ENCODE results near the gene PSMG2.

The PSMG2 gene

GRCh38 chr18:12656605-12656937 lies 46.3 kb upstream of the PSMG2 start:
- peak; percentile 65; the same call in 1 of the 2 replicates for TF ChIP-seq CREB5 (CRISPR knock-in tag; IDR thresholded peaks at IDR 0.05; ENCODE audit: low read depth)
- no peak for TF ChIP-seq ZFP30 (CRISPR knock-in tag; IDR thresholded peaks at IDR 0.05)
- no peak for ATAC-seq

GRCh38 chr18:12656938-12657683 lies 45.7 kb upstream of the PSMG2 start:
- no peak for TF ChIP-seq PPARA (CRISPR knock-in tag; IDR thresholded peaks at IDR 0.05; ENCODE audit: borderline replicate concordance)
- TF ChIP-seq SNAI2 (CRISPR knock-in tag; IDR thresholded peaks at IDR 0.05), result no peak
- TF ChIP-seq PATZ1 (CRISPR knock-in tag; IDR thresholded peaks at IDR 0.05; ENCODE audit: borderline replicate concordance), result no peak
- TF ChIP-seq ZFP3 (CRISPR knock-in tag; IDR thresholded peaks at IDR 0.05), result no peak
- TF ChIP-seq TSHZ2 (CRISPR knock-in tag; IDR thresholded peaks at IDR 0.05), result no peak
- TF ChIP-seq BACH2 (CRISPR knock-in tag; IDR thresholded peaks at IDR 0.05; ENCODE audit: borderline replicate concordance), result no peak
- TF ChIP-seq TOX (CRISPR knock-in tag; IDR thresholded peaks at IDR 0.05; ENCODE audit: borderline replicate concordance), result no peak
- no peak for TF ChIP-seq RARB (CRISPR knock-in tag; IDR thresholded peaks at IDR 0.05)
- TF ChIP-seq GLIS3 (CRISPR knock-in tag; IDR thresholded peaks at IDR 0.05), result no peak
- no peak for TF ChIP-seq POU6F1 (CRISPR knock-in tag; IDR thresholded peaks at IDR 0.05; ENCODE audit: borderline replicate concordance, low read depth)
- no peak for TF ChIP-seq CSDC2 (CRISPR knock-in tag; IDR thresholded peaks at IDR 0.05)
- TF ChIP-seq CSRNP3 (CRISPR knock-in tag; IDR thresholded peaks at IDR 0.05), result no peak
- no peak for TF ChIP-seq ESRRG (CRISPR knock-in tag; IDR thresholded peaks at IDR 0.05)
- TF ChIP-seq ZNF8 (CRISPR knock-in tag; IDR thresholded peaks at IDR 0.05), result no peak
- TF ChIP-seq ZNF565 (CRISPR knock-in tag; conservative IDR thresholded peaks at IDR 0.05; ENCODE audit: low read depth), result no peak
- no peak for TF ChIP-seq TCF4 (CRISPR knock-in tag; IDR thresholded peaks at IDR 0.05; ENCODE audit: borderline replicate concordance)
- peak; percentile 45 for ATAC-seq

- TF ChIP-seq TOX (CRISPR knock-in tag; IDR thresholded peaks at IDR 0.05; ENCODE audit: borderline replicate concordance), result no peak
- no peak for TF ChIP-seq PPARA (CRISPR knock-in tag; IDR thresholded peaks at IDR 0.05; ENCODE audit: borderline replicate concordance)
- no peak for TF ChIP-seq ZFP30 (CRISPR knock-in tag; IDR thresholded peaks at IDR 0.05)
- no peak for TF ChIP-seq GLIS3 (CRISPR knock-in tag; IDR thresholded peaks at IDR 0.05)
- TF ChIP-seq ZNF8 (CRISPR knock-in tag; IDR thresholded peaks at IDR 0.05), result no peak
- peak; percentile 78 for ATAC-seq
These were observed 45.0 kb upstream of the PSMG2 start, which contains the start of gene SPIRE1 for GRCh38 chr18:12657684-12658425. Gene SPIRE1 (minus strand): TSS chr18:12658107. CDS start chr18:12657866, 241 bp downstream.
